WTC11 (cell line): ENCODE data around the gene ANKRD66. TPM values are rescaled to one million over a fixed set of nuclear protein-coding genes. Genes with fewer than 3 reads are reported as not detected.

Source experiments
- ATAC-seq: fragments of 200-7000 bp; cut with Tn5 transposase; 2 replicates; pipeline ENCODE4 v1.10.0; 2021; ENCODE audit warnings: mild to moderate bottlenecking, moderate library complexity
- CTCF ChIA-PET: fragments of 300-600 bp; sonication (Branson Sonifier 250); formaldehyde crosslinking; loops from one replicate; lab custom pipeline; 2021; ENCODE audit warnings: antibody characterized with exemption; lab: Charles Lee
- POLR2A ChIA-PET: fragments of 350-600 bp; sonication (Branson Sonifier 250); formaldehyde crosslinking; loops from one replicate; lab custom pipeline; 2021; ENCODE audit warnings: antibody characterized with exemption; lab: Charles Lee
- DNase-seq: peaks from one replicate; pipeline ENCODE4 v3.0.0; 2021; ENCODE audit warnings: low spot score
- H3K27ac Mint-ChIP-seq: 2 replicates; pipeline ENCODE4 v1.8.0; 2021; ENCODE audit warnings: mixed read lengths
- H3K27me3 Mint-ChIP-seq: 2 replicates; pipeline ENCODE4 v1.8.0; 2021; ENCODE audit warnings: low read depth, mild to moderate bottlenecking, moderate library complexity, mixed read lengths
- H3K36me3 Mint-ChIP-seq: 2 replicates; pipeline ENCODE4 v1.8.0; 2021; ENCODE audit warnings: mixed read lengths
- H3K4me1 Mint-ChIP-seq: 2 replicates; pipeline ENCODE4 v1.8.0; 2022; ENCODE audit warnings: mixed read lengths
- H3K4me3 Mint-ChIP-seq: 2 replicates; pipeline ENCODE4 v1.8.0; 2021; ENCODE audit warnings: mild to moderate bottlenecking, moderate library complexity, mixed read lengths
- H3K9me3 Mint-ChIP-seq: 2 replicates; pipeline ENCODE4 v1.8.0; 2021; ENCODE audit warnings: mixed read lengths
- CREB1 ChIP-seq: sonication (generic); formaldehyde crosslinking; IDR thresholded peaks from 2 replicates; pipeline ENCODE4 v1.8.0; 2023; ENCODE audit warnings: mild to moderate bottlenecking, missing genetic modification reagents
- CREM ChIP-seq: sonication (generic); formaldehyde crosslinking; IDR thresholded peaks from 2 replicates; pipeline ENCODE4 v1.8.1; 2022; ENCODE audit warnings: mild to moderate bottlenecking, missing genetic modification reagents, moderate library complexity
- CTCF ChIP-seq: fragments of 200-600 bp; IDR thresholded peaks from 2 replicates; pipeline ENCODE4 v1.8.0; 2022; ENCODE audit warnings: antibody characterized with exemption
- E2F1 ChIP-seq: sonication (generic); formaldehyde crosslinking; IDR thresholded peaks from 2 replicates; pipeline ENCODE4 v1.8.0; 2022; ENCODE audit warnings: mild to moderate bottlenecking, missing genetic modification reagents
- ERG ChIP-seq: fragments of 250-450 bp; sonication (Bioruptor Pico); IDR thresholded peaks from 2 replicates; pipeline ENCODE4 v1.8.0; 2021; ENCODE audit warnings: mild to moderate bottlenecking
- ETV6 ChIP-seq: sonication (generic); formaldehyde crosslinking; IDR thresholded peaks from 2 replicates; pipeline ENCODE4 v1.8.1; 2022; ENCODE audit warnings: mild to moderate bottlenecking, missing genetic modification reagents
- GABPB1 ChIP-seq: sonication (generic); formaldehyde crosslinking; IDR thresholded peaks from 2 replicates; pipeline ENCODE4 v1.8.1; 2023; ENCODE audit warnings: mild to moderate bottlenecking, missing genetic modification reagents
- JAZF1 ChIP-seq: fragments of 250-450 bp; sonication (Bioruptor Pico); IDR thresholded peaks from 2 replicates; pipeline ENCODE4 v1.9.0; 2021; ENCODE audit warnings: moderate library complexity, mild to moderate bottlenecking, inconsistent platforms
- JUN ChIP-seq: sonication (generic); formaldehyde crosslinking; IDR thresholded peaks from 2 replicates; pipeline ENCODE4 v1.8.0; 2023; ENCODE audit warnings: mild to moderate bottlenecking, missing genetic modification reagents
- MLX ChIP-seq: sonication (generic); formaldehyde crosslinking; IDR thresholded peaks from 2 replicates; pipeline ENCODE4 v1.8.1; 2023; ENCODE audit warnings: mild to moderate bottlenecking, missing genetic modification reagents, moderate library complexity
- NR1H2 ChIP-seq: sonication (generic); formaldehyde crosslinking; IDR thresholded peaks from 2 replicates; pipeline ENCODE4 v1.9.0; 2021; ENCODE audit warnings: mild to moderate bottlenecking, moderate library complexity, missing genetic modification reagents
- NR3C1 ChIP-seq: sonication (generic); formaldehyde crosslinking; conservative IDR thresholded peaks from 2 replicates; pipeline ENCODE4 v1.8.1; 2023; ENCODE audit warnings: low read depth, mild to moderate bottlenecking, missing genetic modification reagents
- RELA ChIP-seq: sonication (generic); formaldehyde crosslinking; IDR thresholded peaks from 2 replicates; pipeline ENCODE4 v1.8.1; 2022; ENCODE audit warnings: missing genetic modification reagents, mild to moderate bottlenecking, borderline replicate concordance
- SOX15 ChIP-seq: fragments of 250-450 bp; sonication (Bioruptor Pico); IDR thresholded peaks from 2 replicates; pipeline ENCODE4 v1.9.0; 2021; ENCODE audit warnings: mild to moderate bottlenecking
- TCF7 ChIP-seq: sonication (generic); formaldehyde crosslinking; IDR thresholded peaks from 2 replicates; pipeline ENCODE4 v1.8.0; 2022; ENCODE audit warnings: mild to moderate bottlenecking, low read depth, missing genetic modification reagents, moderate library complexity
- TP53 ChIP-seq: sonication (generic); formaldehyde crosslinking; IDR thresholded peaks from 2 replicates; pipeline ENCODE4 v1.8.1; 2023; ENCODE audit warnings: mild to moderate bottlenecking, missing genetic modification reagents
- USF1 ChIP-seq: sonication (generic); formaldehyde crosslinking; IDR thresholded peaks from 2 replicates; pipeline ENCODE4 v1.8.0; 2022; ENCODE audit warnings: mild to moderate bottlenecking, missing genetic modification reagents
- ZBTB43 ChIP-seq: sonication (generic); formaldehyde crosslinking; IDR thresholded peaks from 2 replicates; pipeline ENCODE4 v1.8.1; 2023; ENCODE audit warnings: mild to moderate bottlenecking, missing genetic modification reagents
- ZNF121 ChIP-seq: sonication (generic); formaldehyde crosslinking; IDR thresholded peaks from 2 replicates; pipeline ENCODE4 v1.8.0; 2023; ENCODE audit warnings: missing genetic modification reagents
- ZNF232 ChIP-seq: sonication (generic); formaldehyde crosslinking; IDR thresholded peaks from 2 replicates; pipeline ENCODE4 v1.8.0; 2022; ENCODE audit warnings: mild to moderate bottlenecking, missing genetic modification reagents
- ZNF396 ChIP-seq: fragments of 250-450 bp; sonication (Bioruptor Pico); IDR thresholded peaks from 2 replicates; pipeline ENCODE4 v1.8.0; 2021; ENCODE audit warnings: mild to moderate bottlenecking, moderate library complexity, borderline replicate concordance
- ZNF532 ChIP-seq: fragments of 250-450 bp; sonication (Bioruptor Pico); IDR thresholded peaks from 2 replicates; pipeline ENCODE4 v1.9.0; 2021; ENCODE audit warnings: mild to moderate bottlenecking, borderline replicate concordance
- total RNA-seq: library from RNA; stranded (reverse); gene quantifications from 3 replicates; pipeline ENCODE4 v1.2.3, GENCODE V29; 2021

ANKRD66 gene
- total RNA-seq, 1 experiment from 2014 or later: not detected

GRCh38 chr6:46796848-46797580 lies 50.3 kb downstream of the ANKRD66 start (continued):
- no peak for TF ChIP-seq JAZF1
- no peak for TF ChIP-seq USF1 (CRISPR knock-in tag)
- TF ChIP-seq CTCF: no peak

- no peaks in the 10 kb centered on the region for H3K9me3 Mint-ChIP-seq
- POLR2A ChIA-PET: no interaction called here
- ATAC-seq (no peak), DNase-seq (no peak)
- H3K27ac Mint-ChIP-seq: no peak overlapping the region
- H3K4me1 Mint-ChIP-seq: no peaks in the 10 kb centered on the region
- H3K36me3 Mint-ChIP-seq: no peaks in the 10 kb centered on the region
- H3K4me3 Mint-ChIP-seq: no peak overlapping the region
- TF ChIP-seq E2F1: no peak
- TF ChIP-seq ETV6 (CRISPR knock-in tag): no peak
- no peak for TF ChIP-seq NR3C1 (CRISPR knock-in tag)
- no peak for TF ChIP-seq RELA (CRISPR knock-in tag)
- TF ChIP-seq CREM (CRISPR knock-in tag): no peak
- TF ChIP-seq TP53 (CRISPR knock-in tag): no peak
- no peak for TF ChIP-seq ERG (CRISPR knock-in tag)
- no peak for TF ChIP-seq SOX15 (CRISPR knock-in tag)
- TF ChIP-seq TCF7 (CRISPR knock-in tag): no peak
- no peak for TF ChIP-seq ZNF121
- TF ChIP-seq JUN (CRISPR knock-in tag): no peak
- no peak for TF ChIP-seq NR1H2 (CRISPR knock-in tag)
- TF ChIP-seq ZNF396 (CRISPR knock-in tag): no peak
- TF ChIP-seq CREB1 (CRISPR knock-in tag): no peak
- TF ChIP-seq ZBTB43 (CRISPR knock-in tag): no peak
- no peak for TF ChIP-seq GABPB1 (CRISPR knock-in tag)
- TF ChIP-seq ZNF532: no peak
- no peak for TF ChIP-seq ZNF232
- TF ChIP-seq MLX (CRISPR knock-in tag): no peak
- TF ChIP-seq, all 79 proteins: peak for 0
- CTCF ChIA-PET: no interaction called here
- H3K27me3 Mint-ChIP-seq: no peaks in the 10 kb centered on the region
Measured at GRCh38 chr6:46799657-46800056, 52.9 kb downstream of the ANKRD66 start.
